Dedifferentiated amniotic fluid mesenchymal stem cell (primary cell): ENCODE results near the gene FCER1G.

Experiments
- DNase-seq: peaks from one replicate; pipeline ENCODE4 v3.0.0-alpha.2; 2016; ENCODE audit errors: extremely low spot score

Gene FCER1G

DNA sequence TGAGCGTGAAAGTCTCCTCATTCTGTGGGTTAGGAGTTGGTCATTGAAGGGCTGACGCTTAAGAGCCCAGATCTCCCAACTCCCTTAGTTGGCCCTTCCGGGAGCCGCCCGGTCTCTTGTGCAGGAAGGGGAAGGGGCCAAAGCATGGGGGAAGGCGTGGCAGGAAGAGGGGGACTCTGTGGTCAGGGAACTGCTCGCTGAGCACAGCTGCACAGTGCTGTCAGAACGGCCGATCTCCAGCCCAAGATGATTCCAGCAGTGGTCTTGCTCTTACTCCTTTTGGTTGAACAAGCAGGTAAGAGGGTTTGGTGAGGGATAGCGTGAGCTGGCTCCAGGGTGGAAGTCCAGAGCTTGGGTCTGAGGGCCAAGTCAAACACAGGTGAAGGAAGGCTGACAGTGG, at the start of gene FCER1G:
Gene FCER1G, plus strand, starts transcription at position 220 of the 400 bp plus-strand sequence. Its CDS starts 27 bp downstream, at position 247.
- DNase-seq: no peak

- peak; percentile 99 for DNase-seq
Measured at GRCh38 chr1:161165742-161166668, 49.1 kb upstream of the FCER1G start, which contains the start of gene PPOX. PPOX (plus strand) TSS chr1:161166426; CDS start chr1:161166848, 422 bp downstream.

GRCh38 chr1:161166669-161167548, 48.2 kb upstream of the FCER1G start:
- no peak for DNase-seq

DNA sequence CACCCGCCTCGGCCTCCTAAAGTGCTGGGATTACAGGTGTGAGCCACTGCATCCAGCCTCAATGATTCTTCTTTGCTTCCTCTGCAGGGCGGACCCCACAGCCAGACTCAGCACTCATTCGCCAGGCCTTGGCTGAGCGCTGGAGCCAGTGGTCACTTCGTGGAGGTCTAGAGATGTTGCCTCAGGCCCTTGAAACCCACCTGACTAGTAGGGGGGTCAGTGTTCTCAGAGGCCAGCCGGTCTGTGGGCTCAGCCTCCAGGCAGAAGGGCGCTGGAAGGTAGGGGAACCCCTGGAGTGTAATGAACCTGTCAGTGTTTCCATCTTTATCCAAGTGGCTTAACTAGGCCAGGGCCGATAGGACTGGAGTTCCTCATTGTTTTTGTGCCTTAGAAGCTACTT, 46.2 kb upstream of the FCER1G start:
- no peak for DNase-seq

- DNase-seq: no peak
Measured at GRCh38 chr1:161171191-161171590, 43.9 kb upstream of the FCER1G start.

- DNase-seq: no peak
Measured at GRCh38 chr1:161171696-161172095, 43.4 kb upstream of the FCER1G start.

DNA sequence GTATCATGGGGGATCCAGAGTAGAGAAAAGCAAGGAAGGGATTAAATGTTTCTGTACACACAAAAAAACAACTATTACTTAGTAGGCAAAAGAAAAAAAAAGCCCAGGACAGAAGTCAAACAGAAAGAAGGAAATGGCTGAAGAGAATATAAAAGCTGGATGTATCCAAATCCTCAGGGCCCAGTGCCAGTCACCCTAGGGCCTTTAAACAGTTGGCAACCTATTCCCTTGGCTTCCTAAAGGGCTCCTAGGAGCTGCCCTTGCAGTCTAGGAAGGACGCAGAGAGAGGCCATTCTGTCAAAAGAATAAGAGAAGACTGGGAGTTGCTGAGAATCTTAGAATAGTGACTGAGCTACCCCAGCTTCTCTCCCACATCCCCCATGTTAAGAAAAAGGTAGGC, 42.7 kb upstream of the FCER1G start:
- DNase-seq: no peak

GRCh38 chr1:161172776-161173376, 42.2 kb upstream of the FCER1G start:
- peak; percentile 32 for DNase-seq

- DNase-seq: no peak
Measured at GRCh38 chr1:161173711-161174110, 41.4 kb upstream of the FCER1G start.

- no peak for DNase-seq
Measured at GRCh38 chr1:161174911-161175310, 40.2 kb upstream of the FCER1G start.

GRCh38 chr1:161175771-161176453, 39.2 kb upstream of the FCER1G start:
- no peak for DNase-seq

DNA sequence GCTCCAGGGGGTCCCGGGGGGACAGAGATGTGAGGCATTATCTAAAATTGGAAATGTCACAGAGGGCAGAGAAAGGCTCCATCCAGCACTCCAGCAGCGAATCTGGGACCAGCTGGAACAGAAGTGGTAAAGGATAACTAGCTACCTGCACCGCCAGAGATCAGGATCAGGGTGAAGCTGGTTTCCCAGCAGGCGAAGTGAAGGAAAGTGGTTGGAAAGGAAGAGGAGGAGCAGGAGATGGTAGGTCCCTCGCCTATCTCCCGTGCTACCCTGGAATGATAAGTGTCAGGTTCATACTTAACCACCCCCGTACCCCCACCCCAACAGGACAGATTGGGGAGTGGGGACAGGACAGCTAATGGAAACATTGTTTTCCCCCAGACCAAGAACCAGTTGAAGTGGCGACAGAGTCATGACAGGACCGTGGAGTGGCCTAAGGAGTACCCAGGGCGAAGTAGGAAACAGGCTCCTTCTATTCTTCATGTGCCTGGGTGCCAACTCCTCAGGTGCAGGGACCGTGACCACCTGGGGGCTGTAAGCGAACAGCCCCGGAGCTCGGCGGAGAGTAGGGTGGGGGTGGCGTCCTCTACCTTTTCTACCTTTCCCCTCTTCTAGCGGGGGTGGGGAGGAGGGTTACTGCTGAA, 38.5 kb upstream of the FCER1G start:
- no peak for DNase-seq

DNA sequence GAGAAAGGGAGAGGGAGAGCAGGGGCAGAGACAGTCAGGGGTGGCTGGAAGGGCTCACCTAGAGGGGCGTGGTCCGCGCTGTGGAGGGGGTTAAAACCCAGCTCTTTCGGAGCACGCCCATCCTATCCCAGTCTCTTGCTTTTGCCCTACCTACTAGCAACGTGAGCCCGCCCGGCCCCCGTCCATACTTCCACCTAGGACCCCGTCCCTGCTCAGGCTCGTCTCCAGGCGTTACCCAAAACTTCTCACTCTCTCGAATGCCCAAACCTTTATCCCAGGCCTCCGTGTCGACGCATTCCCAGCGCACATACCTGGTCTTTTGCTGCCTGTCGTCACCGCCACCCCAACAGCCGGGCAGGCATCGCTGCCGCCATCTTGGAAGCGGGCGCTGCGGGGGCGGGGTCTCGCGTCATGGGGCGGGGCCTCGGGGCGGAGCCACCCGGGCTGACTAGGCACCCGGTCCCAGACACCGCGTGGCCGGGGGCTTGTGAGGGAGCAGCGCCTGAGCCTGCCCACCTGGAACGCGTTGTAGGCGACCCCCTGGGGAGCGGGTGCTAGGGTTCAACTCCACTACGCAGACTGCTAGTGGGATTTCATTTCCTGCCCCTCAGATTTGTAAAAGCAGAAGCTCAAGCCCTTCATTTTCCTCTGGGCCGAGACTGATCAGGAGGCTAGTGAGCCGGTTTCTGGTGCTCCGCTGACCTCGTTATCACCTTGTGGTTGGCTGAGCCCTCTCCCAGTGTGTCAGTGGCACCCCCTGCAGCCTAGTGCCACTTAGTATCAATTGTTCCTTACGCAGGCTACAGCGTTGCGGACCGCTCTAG, 37.8 kb upstream of the FCER1G start, which contains the start of gene B4GALT3:
Gene B4GALT3, minus strand, starts transcription at position 396 of the 824 bp plus-strand sequence. CDS start 1,447 bp downstream, outside the sequence.
- peak; percentile 64 for DNase-seq

GRCh38 chr1:161177936-161178244, 37.2 kb upstream of the FCER1G start:
- DNase-seq: no peak

DNA sequence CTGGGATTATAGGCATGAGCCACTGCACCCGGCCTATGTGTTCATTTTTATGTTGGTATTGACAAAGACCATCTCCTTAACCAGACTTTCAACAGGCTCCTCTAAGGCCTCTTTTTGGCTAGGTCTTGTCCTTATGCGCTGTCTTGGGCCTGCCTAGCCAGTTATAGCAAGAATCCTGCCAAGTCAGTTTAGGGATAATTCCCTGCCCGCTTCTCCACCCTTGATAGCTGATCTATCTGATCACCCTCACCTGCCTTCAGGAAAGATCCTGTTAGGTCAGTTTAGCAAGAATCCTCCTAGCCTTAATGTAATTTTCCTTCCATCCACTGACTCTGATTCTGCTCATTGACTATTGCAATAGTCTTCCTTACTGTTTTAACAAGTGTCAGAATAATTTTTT, 35.4 kb upstream of the FCER1G start:
- no peak for DNase-seq

GRCh38 chr1:161180639-161181038, 34.5 kb upstream of the FCER1G start:
- DNase-seq: no peak

GRCh38 chr1:161182214-161182613, 32.9 kb upstream of the FCER1G start:
- DNase-seq: peak; percentile 42

- DNase-seq: no peak
Measured at GRCh38 chr1:161185282-161185682, 29.8 kb upstream of the FCER1G start.

DNA sequence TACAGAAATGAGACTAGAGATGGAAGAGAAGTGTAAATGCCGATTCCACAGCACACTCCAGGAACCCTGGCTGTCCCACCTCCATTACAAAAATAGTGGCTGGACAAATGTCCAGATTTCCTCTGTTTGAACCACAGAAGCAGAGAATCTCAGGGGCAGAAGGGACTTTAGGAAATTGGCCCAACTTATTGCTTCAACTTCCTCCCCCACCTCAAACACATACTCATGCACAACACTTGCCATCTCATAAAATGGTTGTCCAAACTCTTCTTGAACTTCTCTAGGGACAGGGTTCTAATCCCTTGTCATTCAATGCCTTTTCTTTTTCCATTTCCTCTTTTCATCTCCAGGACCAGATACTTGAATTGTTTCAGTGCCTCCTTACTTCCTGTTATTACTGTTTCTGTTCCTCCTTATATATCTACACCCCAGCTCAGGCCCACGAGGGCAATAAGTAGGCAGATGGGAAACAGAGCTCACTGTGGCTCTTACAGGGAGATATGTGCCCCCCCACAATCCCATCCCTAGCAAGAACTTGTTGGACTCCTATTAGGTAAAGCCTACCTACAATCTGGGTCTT, 29.3 kb upstream of the FCER1G start:
- DNase-seq: no peak

DNA sequence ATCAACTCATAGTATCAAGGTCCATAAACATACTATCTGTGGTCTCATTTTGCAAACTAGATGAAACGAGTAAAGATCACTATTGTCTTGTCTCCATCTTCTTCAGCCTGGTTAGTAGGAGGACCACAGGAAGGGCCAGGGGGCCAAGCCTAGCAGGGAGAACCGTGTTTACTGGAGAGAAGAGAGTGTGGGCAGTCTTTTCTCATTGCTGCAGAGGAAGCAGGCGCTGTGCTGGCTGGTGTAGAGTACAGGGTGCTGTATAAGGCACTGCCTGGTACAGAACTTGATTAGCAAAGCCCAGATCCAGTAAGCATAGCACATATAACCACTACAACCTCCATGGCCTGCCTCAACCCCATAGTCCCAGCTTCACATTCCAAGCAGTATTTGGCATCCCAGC, 27.8 kb upstream of the FCER1G start:
- no peak for DNase-seq
